Activated CD8-positive, alpha-beta T cell treated with anti-CD3 and anti-CD28 coated beads for 36 hours (primary cell): ENCODE data around the gene PXMP4. TPM values are rescaled to one million over a fixed set of nuclear protein-coding genes. Genes with fewer than 3 reads are reported as not detected.

Experiments used
- ATAC-seq: fragments of 200-7000 bp; cut with Tn5 transposase; one replicate; pipeline ENCODE4 v1.10.0; 2021; ENCODE audit warnings: mild to moderate bottlenecking, moderate library complexity
- CTCF ChIA-PET: fragments of 350-600 bp; sonication (Branson Sonifier 250); formaldehyde crosslinking; loops from one replicate; lab custom pipeline; 2021; ENCODE audit warnings: antibody characterized with exemption; lab: Charles Lee
- POLR2A ChIA-PET: fragments of 350-600 bp; sonication (Branson Sonifier 250); formaldehyde crosslinking; loops from one replicate; lab custom pipeline; 2021; ENCODE audit warnings: antibody characterized with exemption; lab: Charles Lee
- DNase-seq: peaks from one replicate; pipeline ENCODE4 v3.0.0-alpha.2; 2020
- H3K27ac Mint-ChIP-seq: one replicate; pipeline ENCODE4 v1.8.0; 2021; ENCODE audit warnings: mild to moderate bottlenecking, mixed read lengths
- H3K27me3 Mint-ChIP-seq: one replicate; pipeline ENCODE4 v1.8.0; 2021; ENCODE audit warnings: mixed read lengths
- H3K36me3 Mint-ChIP-seq: one replicate; pipeline ENCODE4 v1.8.0; 2021; ENCODE audit warnings: low read depth, mixed read lengths
- H3K4me1 Mint-ChIP-seq: one replicate; pipeline ENCODE4 v1.8.0; 2021; ENCODE audit warnings: low read depth, mixed read lengths
- H3K4me3 Mint-ChIP-seq: one replicate; pipeline ENCODE4 v1.8.0; 2021; ENCODE audit warnings: mild to moderate bottlenecking, moderate library complexity, mixed read lengths
- H3K9me3 Mint-ChIP-seq: one replicate; pipeline ENCODE4 v1.8.0; 2021; ENCODE audit warnings: mixed read lengths
- CTCF ChIP-seq: fragments of 200-600 bp; IDR thresholded peaks from one replicate; pipeline ENCODE4 v1.8.0; 2022; ENCODE audit warnings: antibody characterized with exemption, mild to moderate bottlenecking
- intact Hi-C: fragments of 100-400 bp; cut with micrococcal nuclease; formaldehyde crosslinking; loops from one replicate; pipeline ENCODE4 v1.10.0; 2022
- total RNA-seq, 2 experiments: library from RNA; stranded (reverse); gene quantifications; one replicate each; pipeline ENCODE4 v1.2.3, GENCODE V29; 2021

The PXMP4 gene
- total RNA-seq, 2 experiments from 2014 or later = 6.9 to 7.3 TPM

GRCh38 chr20:33669224-33669623 lies 50.9 kb downstream of the PXMP4 start:
- ATAC-seq (no peak), DNase-seq (no peak)
- Mint-ChIP-seq H3K27ac (no peak overlapping the region), H3K4me1 (peaks cover 37% of the 10 kb centered on the region), H3K4me3 (peak overlapping the region; percentile 83), H3K9me3 (no peaks in the 10 kb centered on the region), H3K36me3 (peaks cover 10% of the 10 kb centered on the region), H3K27me3 (no peaks in the 10 kb centered on the region)
- ChIA-PET POLR2A (interaction anchor here (1.5 to 15.4 kb wide), 2 partner anchors 11 to 63 kb away, joined by 4 to 262 read pairs; partner anchors contain the start of genes NECAB3 and ZNF341), CTCF (interaction anchor here (1.0 to 5.3 kb wide), 8 partner anchors 11 to 268 kb away, joined by 3 to 71 read pairs (median 23); partner anchors contain the start of genes CDK5RAP1, SNTA1 and ZNF341)
- no peak for TF ChIP-seq CTCF
- intact Hi-C loops = loop anchor here (5.0 kb wide), 2 partner anchors 63 to 212 kb away; partner anchors contain the start of gene ZNF341

GRCh38 chr20:33668466-33669155 lies 51.5 kb downstream of the PXMP4 start:
- no peak for TF ChIP-seq CTCF
- no peaks in the 10 kb centered on the region for H3K27me3 Mint-ChIP-seq
- CTCF ChIA-PET = interaction anchor here (0.6 to 5.3 kb wide), 28 partner anchors 10 to 267 kb away, joined by 3 to 71 read pairs (median 6); partner anchors contain the start of genes CBFA2T2, CDK5RAP1, PXMP4 and SNTA1
- H3K27ac Mint-ChIP-seq = peak overlapping the region; percentile 84
- H3K36me3 Mint-ChIP-seq = peaks cover 10% of the 10 kb centered on the region
- DNase-seq (no peak), ATAC-seq (no peak)
- no peaks in the 10 kb centered on the region for H3K9me3 Mint-ChIP-seq
- H3K4me1 Mint-ChIP-seq = peaks cover 35% of the 10 kb centered on the region
- intact Hi-C loops = loop anchor here (5.0 kb wide), 2 partner anchors 64 to 211 kb away; partner anchors contain the start of gene ZNF341
- POLR2A ChIA-PET = interaction anchor here (0.7 to 15.4 kb wide), 9 partner anchors 11 to 252 kb away, joined by 3 to 262 read pairs (median 3); partner anchors contain the start of genes NECAB3 and ZNF341
- peak overlapping the region; percentile 83 for H3K4me3 Mint-ChIP-seq

- intact Hi-C loops = loop anchor here (5.0 kb wide), 2 partner anchors 64 to 211 kb away; partner anchors contain the start of gene ZNF341
- no peaks in the 10 kb centered on the region for H3K9me3 Mint-ChIP-seq
Observed at GRCh38 chr20:33667676-33668465, 52.2 kb downstream of the PXMP4 start.

GRCh38 chr20:33667245-33667675 lies 52.9 kb downstream of the PXMP4 start:
- no peak for TF ChIP-seq CTCF
- Mint-ChIP-seq H3K4me3 (peak overlapping the region; percentile 83), H3K27ac (peak overlapping the region; percentile 84), H3K27me3 (no peaks in the 10 kb centered on the region), H3K9me3 (no peaks in the 10 kb centered on the region), H3K36me3 (peaks cover 10% of the 10 kb centered on the region), H3K4me1 (peaks cover 37% of the 10 kb centered on the region)
- intact Hi-C loops = loop anchor here (5.0 kb wide), 2 partner anchors 65 to 210 kb away; partner anchors contain the start of gene ZNF341
- peak; percentile 56 for DNase-seq
- peak; percentile 3 for ATAC-seq
- ChIA-PET POLR2A (interaction anchor here (0.8 to 15.4 kb wide), 13 partner anchors 10 to 251 kb away, joined by 3 to 262 read pairs (median 4); partner anchors contain the start of genes NECAB3, PXMP4, SNTA1 and ZNF341), CTCF (interaction anchor here (0.6 to 5.3 kb wide), 31 partner anchors 8 to 446 kb away, joined by 3 to 71 read pairs (median 5); partner anchors contain the start of genes CBFA2T2, CDK5RAP1, PXMP4 and SNTA1)

More at GRCh38 chr20:33667676-33668465, 52.2 kb downstream of the PXMP4 start:
- peak; percentile 86 for TF ChIP-seq CTCF
- H3K4me3 Mint-ChIP-seq = peak overlapping the region; percentile 83
- POLR2A ChIA-PET = interaction anchor here (0.7 to 15.4 kb wide), 16 partner anchors 10 to 252 kb away, joined by 3 to 262 read pairs (median 3); partner anchors contain the start of genes NECAB3, PXMP4, SNTA1 and ZNF341
- peak; percentile 63 for ATAC-seq
- H3K36me3 Mint-ChIP-seq = peaks cover 10% of the 10 kb centered on the region
- peak; percentile 82 for DNase-seq
- CTCF ChIA-PET = interaction anchor here (0.6 to 5.3 kb wide), 36 partner anchors 7 to 445 kb away, joined by 3 to 71 read pairs (median 5); partner anchors contain the start of genes CBFA2T2, CDK5RAP1, PXMP4 and SNTA1
- no peaks in the 10 kb centered on the region for H3K27me3 Mint-ChIP-seq
- peak overlapping the region; percentile 84 for H3K27ac Mint-ChIP-seq
- H3K4me1 Mint-ChIP-seq = peaks cover 32% of the 10 kb centered on the region
